Psoas muscle (tissue), 8 donors: Measurements from ENCODE around the gene KATNB1. TPM values are rescaled to one million over a fixed set of nuclear protein-coding genes. Genes with fewer than 3 reads are reported as not detected.

Experiments
- ATAC-seq, 4 donors: fragments of 200-7000 bp; cut with Tn5 transposase; one replicate each; pipeline ENCODE4 v1.9.1; 2020; ENCODE audit warnings: moderate library complexity in 3 of 4, mild to moderate bottlenecking in 2 of 4
- DNase-seq, 2 donors: peaks; one replicate each; pipeline ENCODE4 v3.0.0-alpha.2; 2020
- H3K27ac ChIP-seq: fragments of 200-600 bp; one replicate; pipeline ENCODE4 v1.8.0; 2022
- H3K27me3 ChIP-seq, 3 donors: fragments of 200-600 bp in 1 of 3; one replicate each; pipeline versions ENCODE4 v1.6.1 to v1.8.0; 2013 to 2022; ENCODE audit warnings: low read length in 2 of 3, mild to moderate bottlenecking in 2 of 3, moderate library complexity in 1 of 3; ENCODE audit not compliant: insufficient read depth in 3 of 3
- H3K36me3 ChIP-seq, 2 donors: fragments of 200-600 bp in 1 of 2; one replicate each; pipeline versions ENCODE4 v1.6.1 to v1.8.0; 2013 to 2022; ENCODE audit warnings: low read depth in 1 of 2, mild to moderate bottlenecking in 1 of 2, moderate library complexity in 1 of 2; ENCODE audit not compliant: insufficient read depth in 1 of 2
- H3K4me1 ChIP-seq: fragments of 200-600 bp; one replicate; pipeline ENCODE4 v1.8.0; 2022
- H3K4me3 ChIP-seq: fragments of 200-600 bp; one replicate; pipeline ENCODE4 v1.8.0; 2022; ENCODE audit warnings: mild to moderate bottlenecking
- H3K9me3 ChIP-seq: fragments of 200-600 bp; one replicate; pipeline ENCODE4 v1.8.0; 2022
- WGBS, 3 donors: extraction: QIAGEN DNeasy Blood & Tissue Kit; methylation state at CpG; one replicate each; pipeline versions ENCODE4 v1.1.6 to v1.1.7; 2013; 5-methylcytosine and 5-hydroxymethylcytosine counted together
- intact Hi-C, 2 donors: fragments of 100-400 bp; cut with DNase I; formaldehyde crosslinking; loops; one replicate each; pipeline versions ENCODE4 v1.11.0 to v1.14.2; 2022
- polyA plus RNA-seq, 3 donors: library from polyadenylated mRNA; stranded (reverse); fragments of 200-250 nt; gene quantifications; one replicate each; pipeline ENCODE4 v1.2.3, GENCODE V29; 2013
- total RNA-seq, 4 donors: library from RNA; stranded (reverse); fragmentation: NEBNext Ultra II Directional in 2 of 4; extraction: Animal tissue kit (Norgen Biotek cat#: 25700) in 2 of 4; gene quantifications; one replicate each; pipeline versions ENCODE4 v1.2.1 to v1.2.4, GENCODE V29; 2021 to 2023
- TF ChIP-seq, protein P1 (sequence below): fragments of 200-600 bp; IDR thresholded peaks from one replicate; pipeline ENCODE4 v1.8.0; 2022; ENCODE audit warnings: antibody characterized with exemption
- donor health status: healthy with polysubstance abuse.
- donor health status: DM: no; HTN: no; CAD: no; lungs with moderate emphysema.
- donor health status: Bipolar disorder and iron deficiency.
- donor health status: healthy.
- donor health status: DM: yes; HTN: yes; CAD: no.
- donor health status: DM: no; HTN: no; CAD: no.
- donor health status: DM: no; HTN: no; CAD: no.
- donor health status: DM: yes; HTN: yes; CAD: no.

The KATNB1 gene
- total and polyA plus RNA-seq, 7 donors: 6.3 to 15.6 (median 9.2) TPM

DNA sequence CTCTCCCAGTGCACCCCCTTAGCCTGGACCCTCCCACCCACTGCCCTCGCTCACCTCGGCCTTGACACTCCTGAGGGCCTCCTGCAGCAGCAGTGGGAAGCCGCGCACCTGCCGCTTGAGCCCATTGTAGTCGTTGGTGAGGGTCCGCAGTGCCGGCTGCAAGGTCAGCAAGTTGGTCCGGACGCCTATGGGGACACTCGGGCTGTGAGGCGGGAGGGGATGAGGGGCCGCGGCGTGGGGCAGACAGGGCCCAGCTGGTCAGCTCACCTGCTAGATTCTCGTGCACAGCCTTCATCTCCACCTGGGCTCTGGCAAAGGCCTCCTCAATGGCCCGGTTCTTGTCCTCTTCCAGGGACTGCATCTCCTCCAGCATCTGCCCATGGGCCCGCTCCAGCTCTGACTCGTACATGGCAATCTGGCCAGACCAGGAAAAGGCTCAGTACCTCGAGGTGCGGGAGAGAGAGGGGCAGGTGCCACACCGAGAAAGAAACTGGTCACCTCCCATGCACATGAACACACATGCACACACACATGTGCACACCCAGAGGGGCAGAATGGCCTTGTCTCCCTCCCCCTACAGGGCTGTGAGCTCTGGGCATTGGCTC lies 34.1 kb downstream of the KATNB1 start:
- no peaks in the 10 kb centered on the region for H3K9me3 ChIP-seq
- no peaks in the 10 kb centered on the region for H3K27me3 ChIP-seq
- no peak for ATAC-seq
- intact Hi-C loops: no loop called here
- WGBS, 3 donors: 90 to 94% (median 91%) methylated on average over 19 to 22 of the region's 22 CpGs
- TF ChIP-seq, protein P1, sequence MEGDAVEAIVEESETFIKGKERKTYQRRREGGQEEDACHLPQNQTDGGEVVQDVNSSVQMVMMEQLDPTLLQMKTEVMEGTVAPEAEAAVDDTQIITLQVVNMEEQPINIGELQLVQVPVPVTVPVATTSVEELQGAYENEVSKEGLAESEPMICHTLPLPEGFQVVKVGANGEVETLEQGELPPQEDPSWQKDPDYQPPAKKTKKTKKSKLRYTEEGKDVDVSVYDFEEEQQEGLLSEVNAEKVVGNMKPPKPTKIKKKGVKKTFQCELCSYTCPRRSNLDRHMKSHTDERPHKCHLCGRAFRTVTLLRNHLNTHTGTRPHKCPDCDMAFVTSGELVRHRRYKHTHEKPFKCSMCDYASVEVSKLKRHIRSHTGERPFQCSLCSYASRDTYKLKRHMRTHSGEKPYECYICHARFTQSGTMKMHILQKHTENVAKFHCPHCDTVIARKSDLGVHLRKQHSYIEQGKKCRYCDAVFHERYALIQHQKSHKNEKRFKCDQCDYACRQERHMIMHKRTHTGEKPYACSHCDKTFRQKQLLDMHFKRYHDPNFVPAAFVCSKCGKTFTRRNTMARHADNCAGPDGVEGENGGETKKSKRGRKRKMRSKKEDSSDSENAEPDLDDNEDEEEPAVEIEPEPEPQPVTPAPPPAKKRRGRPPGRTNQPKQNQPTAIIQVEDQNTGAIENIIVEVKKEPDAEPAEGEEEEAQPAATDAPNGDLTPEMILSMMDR: no peak
- no peaks in the 10 kb centered on the region for H3K4me1 ChIP-seq
- no peak overlapping the region for H3K4me3 ChIP-seq
- H3K27ac ChIP-seq: no peak overlapping the region
- DNase-seq: peak in 1 of 2 donors; percentile 13
- peaks cover 0 to 24% of the 10 kb centered on the region in 2 donors for H3K36me3 ChIP-seq

DNA sequence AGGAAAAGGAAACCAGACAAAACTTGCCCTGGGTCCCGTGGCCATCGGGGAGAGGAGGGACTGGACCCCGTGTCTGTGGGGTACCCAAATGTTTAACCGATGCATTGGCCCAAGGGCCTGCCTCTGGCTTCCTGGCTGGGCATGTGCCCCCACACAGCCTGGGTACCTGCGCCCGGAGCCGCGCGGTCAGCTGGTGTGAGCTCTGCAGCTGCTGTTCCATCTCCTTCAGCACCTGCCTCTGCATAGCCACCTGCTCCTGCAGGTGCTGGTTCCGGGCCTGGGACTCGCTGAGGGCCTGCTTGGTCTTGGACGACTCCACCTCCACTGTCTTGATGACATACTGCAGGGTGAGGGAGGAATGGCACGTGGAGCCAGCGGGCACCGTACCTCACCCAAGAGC lies 34.8 kb downstream of the KATNB1 start:
- H3K27ac ChIP-seq: no peak overlapping the region
- no peaks in the 10 kb centered on the region for H3K9me3 ChIP-seq
- peaks cover 0 to 24% of the 10 kb centered on the region in 2 donors for H3K36me3 ChIP-seq
- no peaks in the 10 kb centered on the region for H3K4me1 ChIP-seq
- no peak overlapping the region for H3K4me3 ChIP-seq
- DNase-seq (peak in 1 of 2 donors; percentile 5), ATAC-seq (no peak)
- TF ChIP-seq, protein P1: no peak
- WGBS, 3 donors: 90 to 94% (median 92%) methylated on average over 12 to 15 of the region's 15 CpGs
- no peaks in the 10 kb centered on the region for H3K27me3 ChIP-seq
- intact Hi-C loops: no loop called here

DNA sequence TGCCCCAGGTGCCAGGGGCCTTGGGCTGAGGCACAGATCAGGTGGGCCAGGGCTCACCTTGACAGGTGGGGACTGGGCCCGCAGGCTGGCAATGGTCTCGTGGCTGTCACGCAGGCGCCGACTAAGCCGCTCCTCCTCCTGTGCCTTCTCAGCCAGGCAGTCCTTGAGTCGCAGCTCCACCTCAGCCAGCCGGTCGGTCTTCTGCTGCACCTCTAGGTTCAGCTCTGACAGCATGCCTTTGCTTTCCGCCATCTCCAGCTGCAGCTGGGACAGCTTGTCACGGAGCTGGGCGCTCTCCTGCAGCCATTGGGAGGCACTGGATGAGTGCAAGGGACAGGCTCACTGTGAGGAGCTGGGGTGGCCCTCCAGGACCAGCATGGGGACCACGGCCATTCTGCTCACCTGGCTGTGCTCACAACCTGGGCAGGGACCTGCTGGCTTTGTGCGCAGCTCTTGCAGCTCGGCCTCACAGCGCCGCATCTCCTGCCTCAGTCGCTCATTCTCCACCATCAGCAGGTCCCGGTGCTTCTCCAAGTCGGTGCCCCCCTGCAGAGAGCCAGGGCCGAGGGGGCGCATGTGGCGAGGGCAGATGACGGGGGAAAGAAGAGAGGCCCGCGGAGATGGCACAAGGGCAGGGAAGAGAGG lies 35.7 kb downstream of the KATNB1 start:
- Histone ChIP-seq H3K4me3 (no peak overlapping the region), H3K27ac (no peak overlapping the region), H3K36me3 (peaks cover 0 to 24% of the 10 kb centered on the region in 2 donors), H3K9me3 (no peaks in the 10 kb centered on the region), H3K27me3 (no peaks in the 10 kb centered on the region), H3K4me1 (no peaks in the 10 kb centered on the region)
- intact Hi-C loops: no loop called here
- WGBS, 3 donors: 93 to 95% (median 94%) methylated on average over 26 of the region's 26 CpGs
- no peak for ATAC-seq
- peak in 1 of 2 donors; percentile 6 for DNase-seq
- TF ChIP-seq, protein P1: no peak

DNA sequence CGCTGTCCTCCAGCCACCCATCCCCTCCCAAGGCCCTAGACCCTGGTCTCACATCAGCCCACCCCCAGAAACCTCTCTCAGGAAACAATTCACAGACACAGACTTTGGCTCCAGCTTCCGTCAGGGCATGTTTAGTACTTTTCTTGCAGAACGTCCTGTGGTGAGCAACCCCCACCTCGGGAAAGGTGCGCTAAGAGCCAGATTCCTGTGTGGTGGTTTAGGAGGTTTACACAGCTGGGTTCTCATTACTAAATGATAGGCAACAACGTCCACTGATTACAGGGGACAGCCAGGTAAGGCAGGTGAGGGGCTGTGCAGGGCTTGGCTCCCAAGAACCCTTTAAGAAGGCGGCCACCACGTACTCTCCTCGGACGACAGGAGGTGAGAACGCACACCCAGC lies 37.4 kb downstream of the KATNB1 start:
- intact Hi-C loops: no loop called here

More for the DNA sequence above, 37.4 kb downstream of the KATNB1 start:
- DNase-seq: peak in 1 of 2 donors; percentile 1
- Histone ChIP-seq H3K9me3 (no peaks in the 10 kb centered on the region), H3K27me3 (no peaks in the 10 kb centered on the region), H3K4me3 (no peak overlapping the region), H3K36me3 (peaks cover 0 to 20% of the 10 kb centered on the region in 2 donors), H3K27ac (no peak overlapping the region), H3K4me1 (no peaks in the 10 kb centered on the region)
- WGBS, 3 donors: 85 to 91% (median 88%) methylated on average over 11 of the region's 11 CpGs
- TF ChIP-seq, protein P1: no peak
- no peak for ATAC-seq
